ENCODE measurements around the gene IER5. TPM values are rescaled to one million over a fixed set of nuclear protein-coding genes. Genes with fewer than 3 reads are reported as not detected.
"Not testable (repeated sequence)": the region's sequence is repeated elsewhere in the genome, so short reads cannot be mapped to it uniquely, and the experiment has no call there.

The IER5 gene
- 5.6 TPM for polyA plus RNA-seq (2013, experiment 1 of 2)
- polyA plus RNA-seq (2013, experiment 2 of 2): 7.2 TPM

- WGBS: 4% methylated on average over 76 of the region's 76 CpGs
- Histone ChIP-seq H3K9me3 (ENCODE audit: insufficient read depth, low read depth, low read length) (no peaks in the 10 kb centered on the region), H3K27ac (ENCODE audit: low read depth, low read length) (0 out of 2 replicates have a peak within 1 kb of the TSS, but pooled peaks have one; percentile 12), H3K36me3 (ENCODE audit: insufficient read depth, low read length) (peaks cover 7% of the 10 kb centered on the region; the same call in 1 of the 2 replicates), H3K9ac (ENCODE audit: low read depth, low read length) (peak within 1 kb of the TSS; percentile 61; the same call in 1 of the 2 replicates), H3K4me1 (ENCODE audit: insufficient read depth, low read length) (peaks cover 14% of the 10 kb centered on the region), H3K27me3 (ENCODE audit: insufficient read depth, low read length) (peaks cover 48% of the 10 kb centered on the region), H3K4me3 (ENCODE audit: low read length) (peak within 1 kb of the TSS; percentile 72)
Measured at GRCh38 chr1:181088079-181089016, at the start of gene IER5. TSS of gene IER5 (plus strand) at chr1:181088700. CDS start at chr1:181088903, 203 bp downstream.

- no peaks in the 10 kb centered on the region for H3K4me1 ChIP-seq (ENCODE audit: insufficient read depth, low read length)
- 88% methylated on average over 3 of the region's 3 CpGs for WGBS
- no peaks in the 10 kb centered on the region for H3K9me3 ChIP-seq (ENCODE audit: insufficient read depth, low read depth, low read length)
- no peak overlapping the region for H3K4me3 ChIP-seq (ENCODE audit: low read length)
- no peak overlapping the region for H3K27ac ChIP-seq (ENCODE audit: low read depth, low read length)
- no peaks in the 10 kb centered on the region for H3K36me3 ChIP-seq (ENCODE audit: insufficient read depth, low read length)
- no peaks in the 10 kb centered on the region for H3K27me3 ChIP-seq (ENCODE audit: insufficient read depth, low read length)
- no peak overlapping the region for H3K9ac ChIP-seq (ENCODE audit: low read depth, low read length)
Measured at GRCh38 chr1:181040284-181040865, 48.1 kb upstream of the IER5 start.

GRCh38 chr1:181043025-181043888 is 45.2 kb upstream of the IER5 start:
- 73% methylated on average over 5 of the region's 5 CpGs for WGBS
- H3K9me3 ChIP-seq (ENCODE audit: insufficient read depth, low read depth, low read length): no peaks in the 10 kb centered on the region
- no peak overlapping the region for H3K27ac ChIP-seq (ENCODE audit: low read depth, low read length)
- no peak overlapping the region for H3K9ac ChIP-seq (ENCODE audit: low read depth, low read length)
- no peak overlapping the region for H3K4me3 ChIP-seq (ENCODE audit: low read length)
- H3K4me1 ChIP-seq (ENCODE audit: insufficient read depth, low read length): no peaks in the 10 kb centered on the region
- no peaks in the 10 kb centered on the region for H3K27me3 ChIP-seq (ENCODE audit: insufficient read depth, low read length)
- no peaks in the 10 kb centered on the region for H3K36me3 ChIP-seq (ENCODE audit: insufficient read depth, low read length)

GRCh38 chr1:181044449-181044966 is 44.0 kb upstream of the IER5 start:
- Histone ChIP-seq H3K9ac (ENCODE audit: low read depth, low read length) (no peak overlapping the region), H3K27ac (ENCODE audit: low read depth, low read length) (no peak overlapping the region)

GRCh38 chr1:181045946-181046345 is 42.6 kb upstream of the IER5 start:
- H3K27ac ChIP-seq (ENCODE audit: low read depth, low read length); H3K27me3 ChIP-seq (ENCODE audit: insufficient read depth, low read length); H3K36me3 ChIP-seq (ENCODE audit: insufficient read depth, low read length); H3K4me3 ChIP-seq (ENCODE audit: low read length); H3K9ac ChIP-seq (ENCODE audit: low read depth, low read length); H3K9me3 ChIP-seq (ENCODE audit: insufficient read depth, low read depth, low read length); H3K4me1 ChIP-seq (ENCODE audit: insufficient read depth, low read length): not testable (repeated sequence)
- 96% methylated on average over 22 of the region's 22 CpGs for WGBS

More at GRCh38 chr1:181044449-181044966, 44.0 kb upstream of the IER5 start:
- Histone ChIP-seq H3K36me3 (ENCODE audit: insufficient read depth, low read length) (no peaks in the 10 kb centered on the region), H3K27me3 (ENCODE audit: insufficient read depth, low read length) (no peaks in the 10 kb centered on the region), H3K4me1 (ENCODE audit: insufficient read depth, low read length) (no peaks in the 10 kb centered on the region), H3K4me3 (ENCODE audit: low read length) (no peak overlapping the region), H3K9me3 (ENCODE audit: insufficient read depth, low read depth, low read length) (no peaks in the 10 kb centered on the region)
- 90% methylated on average over 5 of the region's 5 CpGs for WGBS

- H3K27ac ChIP-seq (ENCODE audit: low read depth, low read length): no peak overlapping the region
- no peaks in the 10 kb centered on the region for H3K27me3 ChIP-seq (ENCODE audit: insufficient read depth, low read length)
- WGBS: 87% methylated on average over 4 of the region's 4 CpGs
- H3K4me3 ChIP-seq (ENCODE audit: low read length): no peak overlapping the region
- no peaks in the 10 kb centered on the region for H3K9me3 ChIP-seq (ENCODE audit: insufficient read depth, low read depth, low read length)
- H3K4me1 ChIP-seq (ENCODE audit: insufficient read depth, low read length): no peaks in the 10 kb centered on the region
- H3K36me3 ChIP-seq (ENCODE audit: insufficient read depth, low read length): no peaks in the 10 kb centered on the region
- no peak overlapping the region for H3K9ac ChIP-seq (ENCODE audit: low read depth, low read length)
Measured at GRCh38 chr1:181049378-181049777, 39.1 kb upstream of the IER5 start.

- Histone ChIP-seq H3K4me1 (ENCODE audit: insufficient read depth, low read length) (no peaks in the 10 kb centered on the region), H3K27ac (ENCODE audit: low read depth, low read length) (no peak overlapping the region), H3K9me3 (ENCODE audit: insufficient read depth, low read depth, low read length) (no peaks in the 10 kb centered on the region), H3K27me3 (ENCODE audit: insufficient read depth, low read length) (no peaks in the 10 kb centered on the region), H3K36me3 (ENCODE audit: insufficient read depth, low read length) (no peaks in the 10 kb centered on the region), H3K4me3 (ENCODE audit: low read length) (no peak overlapping the region), H3K9ac (ENCODE audit: low read depth, low read length) (no peak overlapping the region)
Measured at GRCh38 chr1:181050922-181051321, 37.6 kb upstream of the IER5 start.

- 89% methylated on average over 6 of the region's 6 CpGs for WGBS
Measured at GRCh38 chr1:181056560-181056959, 31.9 kb upstream of the IER5 start.

GRCh38 chr1:181057079-181057478 is 31.4 kb upstream of the IER5 start:
- no peak overlapping the region for H3K27ac ChIP-seq (ENCODE audit: low read depth, low read length)
- no peaks in the 10 kb centered on the region for H3K27me3 ChIP-seq (ENCODE audit: insufficient read depth, low read length)
- no peak overlapping the region for H3K9ac ChIP-seq (ENCODE audit: low read depth, low read length)
- H3K4me3 ChIP-seq (ENCODE audit: low read length): no peak overlapping the region
- WGBS: 64% methylated on average over 3 of the region's 3 CpGs
- H3K4me1 ChIP-seq (ENCODE audit: insufficient read depth, low read length): no peaks in the 10 kb centered on the region
- no peaks in the 10 kb centered on the region for H3K36me3 ChIP-seq (ENCODE audit: insufficient read depth, low read length)
- no peaks in the 10 kb centered on the region for H3K9me3 ChIP-seq (ENCODE audit: insufficient read depth, low read depth, low read length)

More at GRCh38 chr1:181056560-181056959, 31.9 kb upstream of the IER5 start:
- Histone ChIP-seq H3K9ac (ENCODE audit: low read depth, low read length) (no peak overlapping the region), H3K9me3 (ENCODE audit: insufficient read depth, low read depth, low read length) (no peaks in the 10 kb centered on the region), H3K36me3 (ENCODE audit: insufficient read depth, low read length) (no peaks in the 10 kb centered on the region), H3K27me3 (ENCODE audit: insufficient read depth, low read length) (no peaks in the 10 kb centered on the region), H3K4me3 (ENCODE audit: low read length) (no peak overlapping the region), H3K27ac (ENCODE audit: low read depth, low read length) (no peak overlapping the region), H3K4me1 (ENCODE audit: insufficient read depth, low read length) (no peaks in the 10 kb centered on the region)

- Histone ChIP-seq H3K9ac (ENCODE audit: low read depth, low read length) (no peak overlapping the region), H3K36me3 (ENCODE audit: insufficient read depth, low read length) (no peaks in the 10 kb centered on the region), H3K4me3 (ENCODE audit: low read length) (no peak overlapping the region), H3K9me3 (ENCODE audit: insufficient read depth, low read depth, low read length) (no peaks in the 10 kb centered on the region), H3K27me3 (ENCODE audit: insufficient read depth, low read length) (0 out of 2 replicates have a peak, but pooled peaks cover 2% of the 10 kb centered on the region), H3K27ac (ENCODE audit: low read depth, low read length) (no peak overlapping the region), H3K4me1 (ENCODE audit: insufficient read depth, low read length) (0 out of 2 replicates have a peak, but pooled peaks cover 4% of the 10 kb centered on the region)
Measured at GRCh38 chr1:181059435-181059834, 29.1 kb upstream of the IER5 start.

Data from HUES64 (cell line).